Endothelial cell of umbilical vein (primary cell): Measurements from ENCODE around the gene SOX5. TPM values are rescaled to one million over a fixed set of nuclear protein-coding genes. Genes with fewer than 3 reads are reported as not detected.

Experiments
- BruUV-seq: library from RNA; stranded (reverse); fragments of 400-500 nt; replicated peaks from 2 replicates; lab custom pipeline; 2021; lab: Mats Ljungman, UMichigan
- CTCF ChIA-PET: fragments of 300-600, 350-600 bp; sonication (Branson Sonifier 250); formaldehyde crosslinking; loops from one replicate; lab custom pipeline; 2021; ENCODE audit warnings: antibody characterized with exemption, inconsistent platforms; lab: Charles Lee
- POLR2A ChIA-PET: fragments of 300-600, 350-600 bp; sonication (Branson Sonifier 250); formaldehyde crosslinking; loops from one replicate; lab custom pipeline; 2021; ENCODE audit warnings: antibody characterized with exemption, inconsistent platforms; lab: Charles Lee
- DNase-seq: peaks from one replicate; pipeline ENCODE4 v3.0.0-alpha.2; 2011; ENCODE audit warnings: low read depth, low spot score
- FAIRE-seq: peaks from 2 replicates; lab custom pipeline; 2011; peaks lifted over from hg19 to GRCh38; lab: Jason Lieb, UNC
- H2AFZ ChIP-seq: 2 replicates; pipeline ENCODE4 v1.6.0; 2012; ENCODE audit warnings: low read depth, low read length, control low read depth, inconsistent platforms
- H3K27ac ChIP-seq: 2 replicates; pipeline ENCODE4 v1.5.1; 2011; ENCODE audit warnings: low read depth, mild to moderate bottlenecking, control low read depth, low read length, moderate library complexity; ENCODE audit not compliant: insufficient read depth
- H3K27me3 ChIP-seq, 2 experiments: 2 replicates each; pipeline versions ENCODE4 v1.6.0 to v1.6.1; 2011; ENCODE audit warnings: low read length in 2 of 2, mixed read lengths in 1 of 2; ENCODE audit not compliant: control insufficient read depth in 2 of 2, insufficient read depth in 2 of 2
- H3K36me3 ChIP-seq, 2 experiments: 2 replicates in 1 of 2; 3 replicates in 1 of 2; pipeline ENCODE4 v1.5.1; 2011; ENCODE audit warnings: low read length in 2 of 2, mild to moderate bottlenecking in 1 of 2, moderate library complexity in 1 of 2; ENCODE audit not compliant: control insufficient read depth in 2 of 2, insufficient read depth in 2 of 2; ENCODE audit errors: extremely low read depth in 1 of 2
- H3K4me1 ChIP-seq: 3 replicates; pipeline ENCODE4 v1.5.1; 2011; ENCODE audit warnings: mild to moderate bottlenecking, low read length; ENCODE audit not compliant: control insufficient read depth, insufficient read depth; ENCODE audit errors: extremely low read depth
- H3K4me2 ChIP-seq: 2 replicates; pipeline ENCODE4 v1.6.1; 2011; ENCODE audit warnings: low read length, control low read depth, mixed read lengths; ENCODE audit not compliant: insufficient read depth
- H3K4me3 ChIP-seq, 3 experiments: fragments of 200-600 bp in 1 of 3; sonication (generic), shearing (Covaris generic) in 1 of 3; replicated peaks in 1 of 3; 2 replicates each; pipeline ENCODE4 v1.5.1; 2011 to 2016; ENCODE audit warnings: control low read depth in 3 of 3, low read length in 3 of 3, mild to moderate bottlenecking in 2 of 3, inconsistent platforms in 1 of 3, low read depth in 1 of 3, moderate library complexity in 1 of 3; ENCODE audit not compliant: insufficient read depth in 1 of 3
- H3K79me2 ChIP-seq: 2 replicates; pipeline ENCODE4 v1.6.0; 2012; ENCODE audit warnings: low read length, inconsistent platforms; ENCODE audit not compliant: control insufficient read depth, insufficient read depth
- H3K9ac ChIP-seq: replicated peaks from 2 replicates; pipeline ENCODE3; 2011; ENCODE audit warnings: low read length, control low read depth; ENCODE audit not compliant: insufficient read depth; ENCODE audit errors: extremely low read depth
- H3K9me1 ChIP-seq: replicated peaks from 3 replicates; pipeline ENCODE4 v1.6.0; 2011; ENCODE audit warnings: mild to moderate bottlenecking, low read length; ENCODE audit not compliant: control insufficient read depth, insufficient read depth; ENCODE audit errors: extremely low read depth
- H3K9me3 ChIP-seq: replicated peaks from 2 replicates; pipeline ENCODE4 v1.5.1; 2012; ENCODE audit warnings: low read length, inconsistent platforms; ENCODE audit not compliant: control insufficient read depth, insufficient read depth
- H4K20me1 ChIP-seq: replicated peaks from 2 replicates; pipeline ENCODE3; 2011; ENCODE audit warnings: mild to moderate bottlenecking, low read length; ENCODE audit not compliant: control insufficient read depth, insufficient read depth; ENCODE audit errors: extremely low read depth
- EZH2 ChIP-seq: IDR thresholded peaks from 2 replicates; pipeline ENCODE4 v1.6.1; 2012; ENCODE audit warnings: borderline replicate concordance, low read depth, mild to moderate bottlenecking, moderate library complexity, low read length, inconsistent platforms; ENCODE audit not compliant: severe bottlenecking
- FOS ChIP-seq: IDR thresholded peaks from 2 replicates; pipeline ENCODE4 v1.6.1; 2011; ENCODE audit warnings: mild to moderate bottlenecking, low read length, moderate library complexity, borderline replicate concordance; ENCODE audit not compliant: insufficient read depth
- GATA2 ChIP-seq: IDR thresholded peaks from 2 replicates; pipeline ENCODE4 v1.7.0; 2011; ENCODE audit warnings: low read depth, mild to moderate bottlenecking, moderate library complexity, mixed read lengths, low read length; ENCODE audit not compliant: insufficient read length, insufficient read depth
- JUN ChIP-seq: IDR thresholded peaks from 2 replicates; pipeline ENCODE4 v1.6.1; 2011; ENCODE audit warnings: borderline replicate concordance, low read depth; ENCODE audit not compliant: insufficient read length, insufficient read depth
- MYC ChIP-seq: IDR thresholded peaks from one replicate; pipeline ENCODE4 v1.6.1; 2011; ENCODE audit warnings: mild to moderate bottlenecking, low read depth, low read length
- POLR2A ChIP-seq: IDR thresholded peaks from 2 replicates; pipeline ENCODE4 v1.6.1; 2012; ENCODE audit warnings: low read depth, mild to moderate bottlenecking, control low read depth, low read length
- POLR2AphosphoS5 ChIP-seq: IDR thresholded peaks from 2 replicates; pipeline ENCODE4 v1.6.1; 2012; ENCODE audit warnings: low read depth, mild to moderate bottlenecking, control low read depth, low read length, moderate library complexity; ENCODE audit not compliant: insufficient read depth
- dilution Hi-C: fragments of 300-500 bp; cut with MboI; formaldehyde crosslinking; loops from one replicate; pipeline ENCODE4 v1.15.0; 2019; ENCODE audit warnings: low sequenced_read_pairs; ENCODE audit not compliant: extremely low pct_ligation_motif_present
- intact Hi-C: fragments of 100-400 bp; cut with micrococcal nuclease; formaldehyde crosslinking; loops from one replicate; pipeline ENCODE4 v1.10.0; 2022
- polyA plus RNA-seq, 4 experiments: library from polyadenylated mRNA; depleted of rRNA in 3 of 4; stranded (reverse) in 3 of 4; unstranded in 1 of 4; fragments of >200 nt; gene quantifications; 2 replicates each; pipeline versions ENCODE4 v1.2.1 to v1.2.3, GENCODE V29; 2011 to 2012; ENCODE audit warnings: missing spikeins in 1 of 4
- total RNA-seq: library from RNA; stranded (reverse); gene quantifications from 2 replicates; pipeline ENCODE4 v1.2.3, GENCODE V29; 2021
- TF ChIP-seq, protein P1 (sequence below), 2 donors: IDR thresholded peaks; 1 replicate in 1 of 2; 2 replicates in 1 of 2; pipeline ENCODE4 v1.5.1; 2011; ENCODE audit warnings: low read length in 2 of 2, mild to moderate bottlenecking in 2 of 2, moderate library complexity in 2 of 2, control low read depth in 1 of 2, inconsistent platforms in 1 of 2, low read depth in 1 of 2; ENCODE audit not compliant: insufficient read depth in 1 of 2; ENCODE audit errors: extremely low read depth in 1 of 2
- TF ChIP-seq, protein P2 (sequence below): IDR thresholded peaks from 2 replicates; pipeline ENCODE4 v1.6.1; 2011; ENCODE audit not compliant: insufficient read depth, insufficient read length

Gene SOX5
- total and polyA plus RNA-seq, 2 donors (not counting 3 experiments of a cell fraction or from before 2014, with no cell fraction given), result 0.63 to 3.5 TPM

DNA sequence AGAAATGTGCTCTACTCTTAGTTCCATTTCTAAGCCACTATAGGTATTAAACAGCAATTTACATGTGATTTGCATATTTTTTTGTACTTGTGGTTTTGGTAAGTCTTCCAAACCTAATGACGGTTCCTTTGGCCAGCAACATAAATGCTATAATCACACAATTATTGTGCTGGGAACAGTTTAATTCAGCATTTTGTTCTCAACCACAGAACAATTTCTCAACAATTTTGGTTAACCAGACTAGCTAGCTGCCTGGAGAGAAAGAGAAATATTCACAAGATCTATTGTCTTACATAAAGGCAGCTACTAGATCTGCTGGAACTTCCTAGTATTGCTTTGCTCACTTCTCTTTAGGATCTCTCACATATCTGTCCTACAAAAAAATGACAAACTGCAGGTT lies 265.3 kb downstream of the SOX5 start:
- no peak overlapping the region for H3K4me2 ChIP-seq
- ChIA-PET POLR2A (no interaction called here), CTCF (no interaction called here)
- no peak overlapping the region for H3K9ac ChIP-seq
- no TSS peak for BruUV-seq
- no peak overlapping the region for H3K4me3 ChIP-seq
- H3K79me2 ChIP-seq, result no peaks in the 10 kb centered on the region
- H3K27ac ChIP-seq, result no peak overlapping the region
- DNase-seq (no peak), FAIRE-seq (no peak)
- no peaks in the 10 kb centered on the region for H3K27me3 ChIP-seq
- H3K4me1 ChIP-seq, result no peaks in the 10 kb centered on the region
- intact Hi-C loops, result no loop called here
- no peaks in the 10 kb centered on the region for H3K36me3 ChIP-seq
- dilution Hi-C loops, result no loop called here
- H3K9me1 ChIP-seq, result no peaks in the 10 kb centered on the region
- H4K20me1 ChIP-seq, result no peaks in the 10 kb centered on the region
- TF ChIP-seq JUN (no peak), POLR2AphosphoS5 (no peak), POLR2A (no peak), FOS (no peak), GATA2 (no peak), EZH2 (no peak), MYC (no peak)
- TF ChIP-seq, protein P1, sequence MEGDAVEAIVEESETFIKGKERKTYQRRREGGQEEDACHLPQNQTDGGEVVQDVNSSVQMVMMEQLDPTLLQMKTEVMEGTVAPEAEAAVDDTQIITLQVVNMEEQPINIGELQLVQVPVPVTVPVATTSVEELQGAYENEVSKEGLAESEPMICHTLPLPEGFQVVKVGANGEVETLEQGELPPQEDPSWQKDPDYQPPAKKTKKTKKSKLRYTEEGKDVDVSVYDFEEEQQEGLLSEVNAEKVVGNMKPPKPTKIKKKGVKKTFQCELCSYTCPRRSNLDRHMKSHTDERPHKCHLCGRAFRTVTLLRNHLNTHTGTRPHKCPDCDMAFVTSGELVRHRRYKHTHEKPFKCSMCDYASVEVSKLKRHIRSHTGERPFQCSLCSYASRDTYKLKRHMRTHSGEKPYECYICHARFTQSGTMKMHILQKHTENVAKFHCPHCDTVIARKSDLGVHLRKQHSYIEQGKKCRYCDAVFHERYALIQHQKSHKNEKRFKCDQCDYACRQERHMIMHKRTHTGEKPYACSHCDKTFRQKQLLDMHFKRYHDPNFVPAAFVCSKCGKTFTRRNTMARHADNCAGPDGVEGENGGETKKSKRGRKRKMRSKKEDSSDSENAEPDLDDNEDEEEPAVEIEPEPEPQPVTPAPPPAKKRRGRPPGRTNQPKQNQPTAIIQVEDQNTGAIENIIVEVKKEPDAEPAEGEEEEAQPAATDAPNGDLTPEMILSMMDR (IDR thresholded peaks at IDR 0.05; ENCODE audit: extremely low read depth in 1 of 2, insufficient read depth in 1 of 2, low read depth in 1 of 2, low read length in 2 of 2), result no peak
- TF ChIP-seq, protein P2, sequence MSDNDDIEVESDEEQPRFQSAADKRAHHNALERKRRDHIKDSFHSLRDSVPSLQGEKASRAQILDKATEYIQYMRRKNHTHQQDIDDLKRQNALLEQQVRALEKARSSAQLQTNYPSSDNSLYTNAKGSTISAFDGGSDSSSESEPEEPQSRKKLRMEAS, result no peak
- no peaks in the 10 kb centered on the region for H3K9me3 ChIP-seq
- no peak overlapping the region for H2AFZ ChIP-seq
